T-helper 2 cell treated with Interferon-gamma antibody and Interleukin-4, amounts not matched to agents 100 ng/mL and 5 ng/mL, for 36 hours (primary cell): ENCODE data around the gene EPN1. TPM values are rescaled to one million over a fixed set of nuclear protein-coding genes. Genes with fewer than 3 reads are reported as not detected.

Experiments
- intact Hi-C: fragments of 100-400 bp; cut with micrococcal nuclease; formaldehyde crosslinking; loops from one replicate; pipeline ENCODE4 v1.15.1; 2023
- total RNA-seq: library from RNA; stranded (reverse); gene quantifications from 2 replicates; pipeline ENCODE4 v1.2.3, GENCODE V29; 2022

Gene EPN1
- total RNA-seq, 1 donor from 2014 or later, result 59.3 TPM

- intact Hi-C loops, result loop anchor here (1.0 to 2.0 kb wide), 3 partner anchors 21 to 465 kb away; partner anchors contain the start of genes U2AF2 and ZNF444
Measured at GRCh38 chr19:55675661-55676354, 782 bp downstream of the EPN1 start.

GRCh38 chr19:55676383-55676782 lies 1.4 kb downstream of the EPN1 start:
- intact Hi-C loops, result no loop called here

- intact Hi-C loops, result no loop called here
Measured at GRCh38 chr19:55676889-55677505, 2.0 kb downstream of the EPN1 start.

DNA sequence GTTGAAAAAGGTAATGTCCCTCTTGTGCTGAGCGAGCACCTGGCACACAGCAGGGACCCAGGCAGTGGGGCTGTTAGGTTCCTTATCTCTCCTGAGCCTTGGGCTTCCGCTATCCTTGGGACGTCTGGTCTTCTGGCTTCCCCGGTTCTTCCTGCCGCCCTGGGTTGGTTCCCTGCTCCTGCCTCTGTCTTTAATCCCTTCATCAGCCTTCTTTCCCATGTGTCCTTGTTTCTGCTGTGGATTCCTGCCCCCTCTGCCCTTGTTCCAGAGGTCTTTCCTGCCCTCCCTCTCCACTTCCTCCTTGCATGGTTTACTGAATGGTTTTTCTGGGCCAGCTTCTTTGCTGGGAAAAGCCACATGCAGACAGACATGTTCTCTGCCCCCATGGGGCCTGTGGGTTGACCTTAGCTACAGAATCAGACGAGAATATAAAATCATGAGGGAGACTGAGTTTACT lies 2.6 kb downstream of the EPN1 start:
- intact Hi-C loops, result no loop called here

DNA sequence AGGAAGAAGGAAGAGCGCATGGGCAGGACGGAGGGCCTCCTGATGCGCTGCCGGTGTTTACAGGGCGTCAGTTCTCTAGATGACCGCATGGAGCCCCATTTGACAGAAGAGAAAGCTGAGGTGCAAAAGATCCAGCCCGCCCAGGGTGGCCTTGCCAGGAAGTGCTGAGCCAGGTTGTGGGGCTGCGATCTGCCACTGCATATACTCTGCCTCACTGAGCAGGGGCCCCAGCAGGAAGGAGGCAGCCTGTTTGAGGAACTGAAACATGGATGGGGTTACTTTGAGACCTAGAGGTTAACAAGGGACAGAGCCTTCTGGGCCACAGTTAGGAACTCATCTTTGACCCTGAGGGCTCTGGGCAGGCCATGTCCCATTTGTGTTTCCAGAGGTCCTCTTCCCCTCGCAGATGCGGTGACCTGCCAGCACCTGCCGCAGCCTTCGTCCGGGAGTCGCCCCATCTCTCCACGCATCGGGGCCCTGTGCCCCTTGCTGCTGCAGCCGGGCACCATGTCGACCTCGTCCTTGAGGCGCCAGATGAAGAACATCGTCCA lies 3.2 kb downstream of the EPN1 start:
- intact Hi-C loops, result no loop called here

DNA sequence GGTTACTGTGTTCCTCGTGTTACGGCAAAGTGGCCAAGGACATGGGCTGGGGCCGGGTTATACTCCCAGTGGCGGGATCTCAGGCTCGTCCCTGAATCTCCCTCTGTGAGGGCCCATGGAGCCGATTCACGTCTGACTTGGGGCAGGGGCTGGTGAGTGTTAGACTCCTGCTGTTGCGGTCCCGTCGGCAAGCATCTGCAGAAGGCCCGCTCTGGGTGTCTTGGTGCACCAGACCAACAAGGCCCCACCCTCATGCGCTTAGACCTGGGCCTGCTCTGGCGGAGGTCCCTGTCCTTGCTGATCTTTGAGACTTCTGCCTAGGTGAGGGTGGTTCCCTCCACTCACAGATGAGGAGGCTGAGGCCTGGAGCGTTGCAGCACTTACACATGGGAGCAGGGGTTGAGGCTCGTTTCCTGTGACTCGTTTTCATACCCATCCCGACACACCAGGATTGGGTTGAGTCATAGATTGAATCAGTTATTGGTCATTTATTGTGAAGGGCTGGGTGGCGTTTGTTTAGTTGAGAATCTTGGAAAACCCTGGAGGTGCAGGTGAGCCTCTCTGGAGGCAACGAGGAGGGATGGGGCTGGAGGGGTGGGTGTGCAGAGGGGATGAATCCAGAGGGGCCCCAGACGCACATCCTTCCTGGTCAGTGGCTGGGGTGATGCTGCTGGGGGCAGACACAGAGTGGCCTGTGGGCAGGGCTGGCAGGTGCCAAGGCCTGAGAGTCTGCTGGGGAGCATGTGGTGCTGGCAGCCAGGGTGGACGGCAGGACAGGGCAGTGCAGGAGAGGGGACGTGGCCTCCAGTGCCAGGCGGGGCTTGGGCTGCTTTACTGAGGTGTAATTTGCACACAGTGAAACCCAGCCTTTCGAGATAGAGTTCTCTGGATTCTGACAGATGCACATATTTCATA lies 4.6 kb downstream of the EPN1 start:
- intact Hi-C loops, result no loop called here

DNA sequence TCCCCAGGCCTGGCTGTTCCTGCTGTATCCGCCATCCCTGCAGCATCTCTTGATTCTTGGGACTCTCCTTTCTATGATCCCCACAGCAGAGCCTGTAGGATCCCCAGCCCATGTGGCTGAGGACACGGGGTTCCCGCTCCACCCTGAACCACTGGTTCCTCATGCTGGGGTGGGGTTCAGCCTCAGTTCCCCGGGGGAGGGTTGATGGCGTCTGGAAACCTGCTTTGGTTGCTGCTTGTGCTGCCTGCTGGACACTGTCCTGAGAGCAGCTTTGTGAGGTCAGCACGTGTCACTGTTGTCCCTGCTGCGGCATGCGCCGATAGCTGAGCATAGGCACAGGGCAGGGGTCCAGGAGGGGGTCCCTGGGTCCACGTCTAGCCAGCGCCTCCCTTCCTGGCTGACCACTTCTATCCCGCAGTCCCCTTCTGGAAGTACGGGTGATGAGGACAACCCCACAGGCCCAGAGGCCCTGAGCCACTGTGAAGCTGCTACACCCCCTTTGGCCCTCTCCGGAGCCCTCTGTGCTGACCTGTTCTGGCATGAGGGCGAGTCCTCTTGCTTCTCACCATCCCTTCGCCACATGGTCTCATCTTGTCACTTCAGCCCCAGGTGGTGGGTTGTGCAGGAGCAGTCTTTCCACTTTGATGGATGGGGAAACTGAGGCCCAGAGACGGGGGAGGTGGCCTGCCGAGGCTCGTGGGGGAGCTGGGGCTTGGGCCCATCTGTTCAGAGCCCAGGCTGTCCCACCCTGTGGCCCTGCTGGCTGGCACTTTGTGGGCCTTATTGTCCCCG lies 5.5 kb downstream of the EPN1 start:
- intact Hi-C loops, result no loop called here

DNA sequence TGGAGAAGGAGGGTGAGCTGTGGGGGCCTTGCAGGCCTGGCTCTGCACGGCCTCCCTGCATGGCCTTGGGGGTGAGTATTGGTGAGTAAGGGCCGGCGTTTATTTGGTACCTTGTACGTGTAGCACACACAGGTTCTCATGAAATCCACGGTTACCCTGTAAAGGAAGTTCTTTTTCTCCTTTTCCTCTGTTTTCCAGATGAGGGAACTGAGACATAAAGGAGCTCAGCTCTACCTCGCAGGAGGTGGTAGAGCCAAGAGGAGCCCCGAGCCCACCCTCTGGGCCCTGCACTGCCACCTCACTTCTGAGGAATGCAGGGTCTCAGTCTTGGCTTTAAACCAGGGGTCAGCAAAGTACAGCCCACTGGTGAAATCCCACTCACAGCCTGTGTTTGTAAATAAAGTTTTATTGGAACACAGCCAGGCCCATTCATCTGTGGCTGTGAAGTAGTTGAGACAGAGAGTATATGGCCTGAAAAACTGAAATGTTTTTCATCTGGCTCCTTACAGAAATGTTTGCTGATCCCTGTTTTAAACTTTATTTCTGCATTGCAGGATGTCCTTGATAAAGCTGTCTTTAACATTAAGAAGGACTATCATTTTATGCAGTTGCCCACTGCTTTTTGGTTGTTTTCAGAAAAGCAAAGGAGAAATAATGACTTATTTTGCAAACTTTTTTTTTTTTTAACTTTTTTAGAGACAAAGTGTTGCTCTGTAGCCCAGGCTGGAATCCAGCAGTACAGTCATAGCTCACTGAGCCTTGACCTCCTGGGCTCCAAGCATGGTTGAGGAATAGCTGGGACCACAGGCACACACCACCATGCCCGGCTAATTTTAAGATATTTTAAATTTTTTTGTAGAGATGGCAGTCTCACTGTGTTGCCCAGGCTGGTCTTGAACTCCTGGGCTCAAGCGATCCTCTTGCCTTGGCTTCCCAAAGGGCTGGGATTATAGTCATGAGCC lies 6.4 kb downstream of the EPN1 start:
- intact Hi-C loops, result no loop called here

GRCh38 chr19:55683449-55684261 lies 8.6 kb downstream of the EPN1 start:
- intact Hi-C loops, result no loop called here

DNA sequence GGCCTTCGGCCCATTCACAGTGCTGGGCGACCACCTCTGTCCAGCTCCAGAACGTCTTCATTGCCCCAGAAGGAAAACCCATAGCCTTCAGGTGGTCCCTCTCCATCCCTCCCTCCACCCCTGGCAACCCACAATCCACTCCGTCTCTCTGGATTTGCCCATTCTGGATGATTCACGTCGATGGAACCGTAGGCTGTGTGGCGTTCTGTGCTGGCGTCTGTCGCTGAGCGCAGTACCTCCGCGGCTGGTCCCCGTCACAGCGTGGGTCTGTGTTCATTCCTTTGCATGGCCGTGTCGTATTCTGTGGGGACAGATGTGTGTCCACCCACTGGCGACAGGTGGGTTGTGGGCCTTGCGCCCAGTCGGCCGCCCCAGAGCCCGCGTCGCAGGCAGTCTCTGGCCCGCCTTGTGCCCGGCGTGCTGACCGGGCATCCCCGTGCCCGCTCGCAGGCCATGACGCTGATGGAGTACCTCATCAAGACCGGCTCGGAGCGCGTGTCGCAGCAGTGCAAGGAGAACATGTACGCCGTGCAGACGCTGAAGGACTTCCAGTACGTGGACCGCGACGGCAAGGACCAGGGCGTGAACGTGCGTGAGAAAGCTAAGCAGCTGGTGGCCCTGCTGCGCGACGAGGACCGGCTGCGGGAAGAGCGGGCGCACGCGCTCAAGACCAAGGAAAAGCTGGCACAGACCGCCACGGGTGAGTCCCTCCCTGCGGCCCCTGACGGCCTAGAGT lies 10.1 kb downstream of the EPN1 start:
- intact Hi-C loops, result no loop called here

GRCh38 chr19:55685776-55686175 lies 10.8 kb downstream of the EPN1 start:
- intact Hi-C loops, result no loop called here

GRCh38 chr19:55686311-55687050 lies 11.5 kb downstream of the EPN1 start:
- intact Hi-C loops, result no loop called here

- intact Hi-C loops, result no loop called here
Measured at GRCh38 chr19:55687281-55688201, 12.5 kb downstream of the EPN1 start.

DNA sequence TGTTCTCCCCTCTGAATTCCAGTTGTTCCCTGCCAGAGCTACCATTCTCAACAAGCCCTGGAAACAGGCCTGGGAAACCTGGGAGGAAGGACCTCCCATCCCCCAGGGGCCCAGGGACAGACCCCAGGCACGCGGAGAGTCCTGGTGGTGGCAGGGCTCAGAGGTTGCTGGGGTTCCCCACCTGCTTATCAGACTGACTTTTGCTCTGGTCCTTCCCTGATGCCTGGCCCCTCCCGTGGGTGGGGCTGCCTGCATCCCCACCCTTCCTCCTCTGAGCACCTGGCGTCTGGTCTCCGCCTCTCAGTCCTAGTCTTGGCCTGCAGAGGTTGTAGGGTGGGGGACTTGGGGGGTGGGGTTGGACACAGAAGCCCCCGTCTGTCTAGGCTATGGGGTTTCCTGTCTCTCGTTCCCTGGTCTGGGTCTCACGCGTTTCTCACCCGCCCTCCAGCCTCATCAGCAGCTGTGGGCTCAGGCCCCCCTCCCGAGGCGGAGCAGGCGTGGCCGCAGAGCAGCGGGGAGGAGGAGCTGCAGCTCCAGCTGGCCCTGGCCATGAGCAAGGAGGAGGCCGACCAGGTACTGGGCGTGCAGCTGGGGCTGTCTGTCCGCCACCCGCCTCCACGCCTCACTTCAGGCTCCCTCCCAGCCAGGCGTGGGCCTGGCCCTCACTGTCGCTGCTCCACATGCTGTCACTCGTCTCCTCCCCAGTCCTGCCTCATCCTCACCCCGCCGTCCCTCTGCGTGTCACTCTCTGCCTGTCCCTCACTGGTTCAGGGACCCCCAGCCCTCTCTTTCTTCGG lies 13.6 kb downstream of the EPN1 start:
- intact Hi-C loops, result no loop called here

DNA sequence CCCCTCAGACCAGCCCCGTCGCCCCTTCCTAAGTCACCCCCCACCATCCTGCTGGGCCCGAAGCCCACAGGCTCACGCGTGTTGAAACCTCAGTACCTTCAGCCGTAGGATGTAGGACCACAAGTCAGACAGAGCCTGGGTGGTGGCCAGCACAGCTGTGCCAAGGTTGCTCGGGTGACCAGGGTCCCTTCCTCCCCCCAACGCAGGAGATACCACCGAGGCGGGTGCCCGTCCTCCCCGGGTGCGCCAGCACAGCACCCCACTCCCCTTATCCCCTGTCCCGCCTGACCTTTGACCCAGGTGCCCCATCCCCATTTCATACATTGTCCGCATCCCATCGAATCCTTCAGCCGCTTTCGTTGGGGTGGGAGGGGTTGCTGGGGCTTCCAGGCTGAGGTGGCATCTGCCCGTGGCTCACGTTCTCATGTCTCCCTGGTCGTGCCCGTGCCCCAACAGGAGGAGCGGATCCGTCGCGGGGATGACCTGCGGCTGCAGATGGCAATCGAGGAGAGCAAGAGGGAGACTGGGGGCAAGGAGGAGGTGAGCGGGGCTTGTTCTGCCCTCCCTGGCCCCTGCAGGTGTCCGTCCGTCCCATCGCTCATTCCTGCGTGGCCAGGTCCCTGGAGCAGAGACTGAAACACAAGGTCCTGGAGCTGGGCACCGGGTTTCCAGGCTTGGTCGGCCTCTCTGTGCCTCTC lies 14.5 kb downstream of the EPN1 start:
- intact Hi-C loops, result no loop called here
